DOHH2 (cell line): ENCODE measurements around the gene SLC12A4.
"Not testable (repeated sequence)": the region's sequence is repeated elsewhere in the genome, so short reads cannot be mapped to it uniquely, and the experiment has no call there.

Experiments
- CTCF ChIP-seq: fragments of 200-600 bp; sonication (generic); IDR thresholded peaks from one replicate; pipeline ENCODE4 v1.5.1; 2014; ENCODE audit warnings: antibody characterized with exemption, mild to moderate bottlenecking, low read depth, low read length; ENCODE audit not compliant: poor library complexity, severe bottlenecking
- EZH2phosphoT487 ChIP-seq: fragments of 200-600 bp; sonication (generic); IDR thresholded peaks from 2 replicates; pipeline ENCODE4 v1.6.1; 2017; ENCODE audit warnings: borderline replicate concordance, mild to moderate bottlenecking, antibody characterized with exemption, low read length, moderate library complexity, mixed read lengths

- TF ChIP-seq CTCF, EZH2phosphoT487: not testable (repeated sequence)
These were observed 53.0 kb downstream of the SLC12A4 start for GRCh38 chr16:67915496-67915769.
